GM20000 (cell line): Measurements from ENCODE around the gene IFIT5.

ENCODE experiments used
- DNase-seq: peaks from one replicate; pipeline ENCODE4 v3.0.0; 2012; ENCODE audit warnings: low spot score
- CTCF ChIP-seq: IDR thresholded peaks from 2 replicates; pipeline ENCODE4 v1.5.1; 2012; ENCODE audit warnings: mild to moderate bottlenecking, control low read depth; ENCODE audit errors: extremely low read depth, missing control alignments

Gene IFIT5

DNA sequence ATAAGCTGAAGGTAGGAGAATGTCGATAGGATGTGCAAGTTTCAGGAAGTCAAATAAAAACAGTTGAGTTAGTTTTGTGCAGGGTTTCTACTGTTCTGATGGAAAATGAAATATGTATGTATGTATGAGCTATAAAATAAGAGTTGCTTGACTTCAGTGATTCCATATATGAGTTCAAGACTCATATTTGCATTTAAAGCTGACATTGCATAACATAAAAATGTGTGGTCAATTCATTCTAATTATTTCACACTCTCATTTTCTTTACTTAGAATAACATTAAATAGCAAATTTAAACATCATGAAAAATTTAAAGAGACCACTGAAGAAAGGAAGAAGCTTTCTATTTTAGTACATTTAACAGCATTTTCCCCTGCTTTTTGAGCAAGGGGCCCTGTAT lies 37.8 kb downstream of the IFIT5 start:
- DNase-seq: no peak
- TF ChIP-seq CTCF: no peak

DNA sequence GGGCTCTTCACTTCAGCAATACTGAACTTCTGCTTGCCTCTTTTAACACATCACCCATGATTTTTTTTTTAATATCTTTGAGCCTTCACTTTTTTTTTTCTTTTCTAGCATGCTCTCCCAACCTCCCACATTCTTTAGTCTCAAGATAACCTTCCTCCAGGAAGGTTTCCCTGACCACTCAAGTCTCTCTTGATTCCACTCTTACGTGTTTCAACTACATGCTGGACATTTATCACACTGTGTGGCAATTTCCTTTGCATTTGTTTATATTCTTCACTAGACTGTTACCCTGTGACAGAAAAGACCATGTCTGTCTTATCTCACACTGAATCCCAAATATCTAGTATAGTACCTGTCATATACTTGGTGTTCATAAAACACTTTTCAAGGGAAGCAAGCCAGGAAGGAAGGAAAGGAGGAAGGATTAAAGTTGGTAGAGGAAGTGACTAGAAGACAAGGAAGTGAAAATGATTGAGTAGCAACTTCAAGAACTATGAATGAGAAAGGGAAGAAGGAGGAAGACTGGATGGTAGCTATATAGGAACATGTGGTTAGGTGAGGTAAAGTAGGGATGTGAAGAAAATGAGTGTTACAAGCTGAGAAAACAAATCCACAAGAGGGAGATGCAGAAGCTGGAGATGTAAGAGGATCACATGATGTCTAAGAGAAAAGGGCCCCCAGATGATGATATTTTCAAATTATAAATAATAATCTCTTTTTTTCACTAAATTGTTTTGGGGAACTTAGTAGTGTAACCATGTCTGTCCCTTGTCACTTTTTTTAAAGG lies 40.4 kb downstream of the IFIT5 start:
- no peak for DNase-seq
- no peak for TF ChIP-seq CTCF

GRCh38 chr10:89458291-89458690 lies 43.9 kb downstream of the IFIT5 start:
- TF ChIP-seq CTCF: no peak
- DNase-seq: no peak

DNA sequence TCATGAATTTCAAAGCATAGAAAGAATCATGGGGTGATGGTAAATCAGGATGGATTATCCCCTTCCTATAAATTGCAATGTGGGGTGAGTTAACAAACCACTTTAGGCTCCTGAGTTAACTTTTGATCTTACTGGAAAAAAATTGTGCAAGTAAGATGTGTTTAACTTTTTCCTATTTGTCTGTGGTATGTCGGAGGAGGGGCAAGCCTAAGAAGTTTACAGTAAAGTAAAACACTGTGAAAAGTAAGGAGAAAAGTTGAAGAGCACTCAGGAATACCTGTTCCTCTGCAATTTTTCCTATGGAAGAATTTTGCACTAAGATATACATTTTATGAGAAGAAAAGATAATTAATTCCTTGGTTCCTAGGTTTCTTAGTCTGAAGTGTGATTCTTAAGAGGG lies 44.4 kb downstream of the IFIT5 start:
- TF ChIP-seq CTCF: no peak
- DNase-seq: no peak

DNA sequence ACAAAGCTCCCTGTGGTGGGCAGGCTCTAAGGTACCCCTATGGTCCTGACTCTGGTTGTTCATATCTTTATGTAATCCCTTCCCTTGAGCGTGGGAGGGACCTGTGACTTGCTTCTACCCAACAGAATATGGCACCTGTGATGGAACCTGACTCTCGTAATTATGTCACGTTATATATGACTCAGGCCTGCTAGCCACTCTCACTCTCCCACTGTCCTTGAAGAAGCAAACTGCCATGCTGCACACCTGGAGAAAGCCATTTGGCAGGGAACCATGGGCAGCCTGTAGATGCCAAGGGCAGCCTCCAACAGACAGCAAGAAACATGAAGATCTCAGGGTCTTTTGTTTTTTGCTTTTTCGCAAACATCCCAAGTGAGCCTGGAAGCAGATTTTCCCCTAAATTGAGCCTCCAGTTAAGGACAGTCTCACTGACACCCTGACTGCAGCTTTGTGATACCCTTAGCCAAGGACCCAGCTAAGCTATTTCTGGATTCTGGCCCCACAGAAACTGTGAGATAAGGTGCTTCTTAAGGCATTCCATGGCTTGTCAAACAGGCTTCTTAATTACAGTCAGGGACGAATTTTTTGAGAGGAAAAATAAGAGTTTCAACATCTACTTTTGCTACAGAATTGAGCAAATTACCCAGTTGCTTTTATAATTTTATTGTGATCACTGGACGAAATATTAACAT lies 49.6 kb downstream of the IFIT5 start:
- no peak for DNase-seq
- TF ChIP-seq CTCF: no peak

GRCh38 chr10:89465196-89465595 lies 50.8 kb downstream of the IFIT5 start:
- TF ChIP-seq CTCF: no peak
- DNase-seq: no peak

DNA sequence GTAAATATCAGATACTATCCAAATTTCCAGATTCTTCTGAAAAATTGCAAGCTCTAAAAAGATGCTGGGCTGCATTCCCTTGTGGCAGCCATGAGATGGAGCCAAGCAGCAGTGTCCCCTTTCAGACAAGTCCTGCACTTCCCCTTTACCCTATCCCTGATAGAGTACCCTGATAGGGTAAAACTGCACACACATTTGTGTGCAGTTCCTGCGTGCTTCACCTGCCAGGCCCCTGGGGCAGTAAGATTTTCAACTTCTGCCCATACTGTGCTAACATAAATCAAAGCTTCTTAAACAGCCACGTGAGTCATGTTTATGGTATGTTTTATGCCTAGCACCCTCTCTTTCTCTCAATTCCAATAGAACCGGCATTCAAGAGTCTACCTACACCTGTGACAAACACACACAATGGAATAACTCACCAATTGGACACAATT lies 52.2 kb downstream of the IFIT5 start:
- peak; percentile 8 for TF ChIP-seq CTCF
- DNase-seq: peak; percentile 10
